Lung (tissue), 12 donors: ENCODE measurements around the gene THBD. TPM values are rescaled to one million over a fixed set of nuclear protein-coding genes. Genes with fewer than 3 reads are reported as not detected.

ENCODE experiments used
- ATAC-seq: fragments of 200-7000 bp; cut with Tn5 transposase; one replicate; pipeline ENCODE4 v1.9.1; 2020; ENCODE audit warnings: moderate number of reproducible peaks; ENCODE audit not compliant: insufficient read depth, low FRiP score
- DNase-seq, 3 donors: peaks; one replicate each; pipeline ENCODE4 v3.0.0-alpha.2; 2013 to 2017
- H3K27ac ChIP-seq, 2 donors: one replicate each; pipeline ENCODE4 v1.5.1; 2013; ENCODE audit warnings: mild to moderate bottlenecking in 2 of 2, moderate library complexity in 2 of 2, control low read depth in 1 of 2, inconsistent platforms in 1 of 2, low read depth in 1 of 2, low read length in 1 of 2
- H3K27me3 ChIP-seq, 3 donors: one replicate each; pipeline ENCODE4 v1.5.1; 2013; ENCODE audit warnings: low read length in 2 of 3; ENCODE audit not compliant: control insufficient read depth in 3 of 3, insufficient read depth in 3 of 3
- H3K36me3 ChIP-seq, 4 donors: one replicate each; pipeline ENCODE4 v1.5.1; 2013; ENCODE audit warnings: low read length in 4 of 4, mild to moderate bottlenecking in 1 of 4, moderate library complexity in 1 of 4; ENCODE audit not compliant: control insufficient read depth in 4 of 4, insufficient read depth in 4 of 4
- H3K4me1 ChIP-seq, 5 donors: one replicate each; pipeline ENCODE4 v1.5.1; 2013; ENCODE audit warnings: low read length in 5 of 5, mild to moderate bottlenecking in 2 of 5, moderate library complexity in 1 of 5; ENCODE audit not compliant: control insufficient read depth in 5 of 5, insufficient read depth in 5 of 5
- H3K4me3 ChIP-seq: one replicate; pipeline ENCODE4 v1.5.1; 2013; ENCODE audit warnings: mild to moderate bottlenecking, control low read depth, moderate library complexity
- H3K9ac ChIP-seq, 2 donors: one replicate each; pipeline ENCODE4 v1.5.1; 2013; ENCODE audit warnings: low read length in 2 of 2, control low read depth in 1 of 2; ENCODE audit not compliant: insufficient read depth in 1 of 2
- H3K9me3 ChIP-seq, 4 donors: one replicate each; pipeline ENCODE4 v1.5.1; 2013; ENCODE audit warnings: low read length in 3 of 4, mild to moderate bottlenecking in 1 of 4, moderate library complexity in 1 of 4; ENCODE audit not compliant: control insufficient read depth in 4 of 4, insufficient read depth in 3 of 4
- WGBS, 2 donors: extraction: QIAGEN DNeasy Blood & Tissue Kit; methylation state at CpG; one replicate each; pipeline ENCODE4 v1.1.7; 2013; 5-methylcytosine and 5-hydroxymethylcytosine counted together
- polyA plus RNA-seq, 2 donors: library from polyadenylated mRNA; stranded (reverse); fragments of 200-250 nt; gene quantifications; one replicate each; pipeline ENCODE4 v1.2.1, GENCODE V29; 2013
- total RNA-seq, 2 donors: library from RNA; depleted of rRNA in 1 of 2; stranded (reverse); fragments of >200 nt in 1 of 2; gene quantifications; one replicate each; pipeline ENCODE4 v1.2.1, GENCODE V29; 2014 to 2021
- TF ChIP-seq, protein P1 (sequence below): IDR thresholded peaks from 2 replicates; pipeline ENCODE4 v1.5.1; 2012; ENCODE audit warnings: mild to moderate bottlenecking; ENCODE audit errors: control extremely low read depth, extremely low read depth
- donor health status: control.
- donor health status: control.
- donor health status: Bipolar disorder and iron deficiency.
- donor health status: healthy.
- donor health status: DM: yes; HTN: yes; CAD: no.

Gene THBD
- total and polyA plus RNA-seq, 4 donors = 23.6 to 101 (median 61.4) TPM

GRCh38 chr20:23018432-23018831, 31.0 kb downstream of the THBD start:
- DNase-seq (no peak), ATAC-seq (no peak)
- H3K4me3 ChIP-seq = no peak overlapping the region
- H3K9me3 ChIP-seq = peaks cover 0 to 2% (median 0%) of the 10 kb centered on the region in 4 donors
- TF ChIP-seq, protein P1, sequence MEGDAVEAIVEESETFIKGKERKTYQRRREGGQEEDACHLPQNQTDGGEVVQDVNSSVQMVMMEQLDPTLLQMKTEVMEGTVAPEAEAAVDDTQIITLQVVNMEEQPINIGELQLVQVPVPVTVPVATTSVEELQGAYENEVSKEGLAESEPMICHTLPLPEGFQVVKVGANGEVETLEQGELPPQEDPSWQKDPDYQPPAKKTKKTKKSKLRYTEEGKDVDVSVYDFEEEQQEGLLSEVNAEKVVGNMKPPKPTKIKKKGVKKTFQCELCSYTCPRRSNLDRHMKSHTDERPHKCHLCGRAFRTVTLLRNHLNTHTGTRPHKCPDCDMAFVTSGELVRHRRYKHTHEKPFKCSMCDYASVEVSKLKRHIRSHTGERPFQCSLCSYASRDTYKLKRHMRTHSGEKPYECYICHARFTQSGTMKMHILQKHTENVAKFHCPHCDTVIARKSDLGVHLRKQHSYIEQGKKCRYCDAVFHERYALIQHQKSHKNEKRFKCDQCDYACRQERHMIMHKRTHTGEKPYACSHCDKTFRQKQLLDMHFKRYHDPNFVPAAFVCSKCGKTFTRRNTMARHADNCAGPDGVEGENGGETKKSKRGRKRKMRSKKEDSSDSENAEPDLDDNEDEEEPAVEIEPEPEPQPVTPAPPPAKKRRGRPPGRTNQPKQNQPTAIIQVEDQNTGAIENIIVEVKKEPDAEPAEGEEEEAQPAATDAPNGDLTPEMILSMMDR = no peak
- H3K4me1 ChIP-seq = peaks cover 0 to 6% (median 0%) of the 10 kb centered on the region in 5 donors
- no peaks in the 10 kb centered on the region for H3K36me3 ChIP-seq
- no peak overlapping the region for H3K9ac ChIP-seq
- H3K27ac ChIP-seq = no peak overlapping the region
- no peaks in the 10 kb centered on the region for H3K27me3 ChIP-seq

- DNase-seq = no peak
- H3K4me3 ChIP-seq = no peak overlapping the region
- TF ChIP-seq, protein P1 = no peak
- peaks cover 0 to 2% (median 0%) of the 10 kb centered on the region in 4 donors for H3K9me3 ChIP-seq
- H3K27me3 ChIP-seq = no peaks in the 10 kb centered on the region
- no peak for ATAC-seq
- WGBS, 2 donors = 72% methylated on average over 2 of the region's 2 CpGs
- no peak overlapping the region for H3K27ac ChIP-seq
- peaks cover 0 to 6% (median 0%) of the 10 kb centered on the region in 5 donors for H3K4me1 ChIP-seq
- no peak overlapping the region for H3K9ac ChIP-seq
- H3K36me3 ChIP-seq = no peaks in the 10 kb centered on the region
These were observed 32.0 kb downstream of the THBD start for GRCh38 chr20:23017516-23017915.

GRCh38 chr20:23013429-23013828, 36.0 kb downstream of the THBD start:
- DNase-seq (no peak), ATAC-seq (no peak)
- peaks cover 0 to 2% (median 0%) of the 10 kb centered on the region in 4 donors for H3K9me3 ChIP-seq
- no peak overlapping the region for H3K4me3 ChIP-seq
- TF ChIP-seq, protein P1 = no peak
- H3K9ac ChIP-seq = no peak overlapping the region
- H3K36me3 ChIP-seq = no peaks in the 10 kb centered on the region
- peaks cover 0 to 6% (median 0%) of the 10 kb centered on the region in 5 donors for H3K4me1 ChIP-seq
- 58 to 77% methylated on average over 5 of the region's 5 CpGs for WGBS, 2 donors
- no peaks in the 10 kb centered on the region for H3K27me3 ChIP-seq
- no peak overlapping the region for H3K27ac ChIP-seq
